ENCODE results near the gene PRR32. TPM values are rescaled to one million over a fixed set of nuclear protein-coding genes. Genes with fewer than 3 reads are reported as not detected.

PRR32 gene
- 0.04 TPM for total RNA-seq (2013)
- polyA plus RNA-seq (not detected), polyA minus RNA-seq (not detected in 2 replicates), total RNA-seq (0 to 0.35 (median 0) reads per million in 11 experiments)

- Mint-ChIP-seq H3K4me1 (no peaks in the 10 kb centered on the region), H3K36me3 (no peaks in the 10 kb centered on the region), H3K9me3 (peaks cover 0 to 4% (median 0%) of the 10 kb centered on the region in 7 donors), H3K27ac (no peak within 1 kb of the TSS), H3K27me3 (ENCODE audit: low read depth in 3 of 3) (no peaks in the 10 kb centered on the region), H3K4me3 (no peak within 1 kb of the TSS)
- H3K36me3 ChIP-seq (replicated peaks in 1 of 2; ENCODE audit: control insufficient read depth in 1 of 2, insufficient read depth in 2 of 2, low read length in 2 of 2), result no peaks in the 10 kb centered on the region
- no peak for TF ChIP-seq CTCF (IDR thresholded peaks at IDR 0.05)
- H3K27me3 ChIP-seq (ENCODE audit: control insufficient read depth in 2 of 2, insufficient read depth in 2 of 2, low read length in 2 of 2), result no peaks in the 10 kb centered on the region
- H3K4me2 ChIP-seq (replicated peaks; ENCODE audit: extremely low read depth, low read length, poor library complexity, severe bottlenecking), result no peak within 1 kb of the TSS
- H3K4me3 ChIP-seq (replicated peaks in 1 of 3; ENCODE audit: low read depth in 2 of 3, low read length in 3 of 3), result no peak within 1 kb of the TSS
- H3K9me3 ChIP-seq (replicated peaks in 1 of 2; ENCODE audit: control insufficient read depth in 1 of 2, insufficient read depth in 1 of 2, low read length in 2 of 2), result peaks cover 0 to 3% of the 10 kb centered on the region in 2 donors
- no peaks in the 10 kb centered on the region for H4K20me1 ChIP-seq (ENCODE audit: insufficient read depth, low read length)
- no peak within 1 kb of the TSS for H3K27ac ChIP-seq (ENCODE audit: low read depth in 1 of 2, low read length in 2 of 2)
- H3K4me1 ChIP-seq (ENCODE audit: control insufficient read depth in 1 of 2, insufficient read depth in 2 of 2, low read length in 2 of 2), result no peaks in the 10 kb centered on the region
- no peak for DNase-seq
- H2AFZ ChIP-seq (ENCODE audit: insufficient read depth, low read depth, low read length, poor library complexity, severe bottlenecking), result no peak within 1 kb of the TSS
- H3K79me2 ChIP-seq (ENCODE audit: insufficient read depth, low read length), result no peaks in the 10 kb centered on the region
- H3K9ac ChIP-seq (ENCODE audit: insufficient read depth, low read length, poor library complexity, severe bottlenecking), result no peak within 1 kb of the TSS
- intact Hi-C loops (cut with micrococcal nuclease), result no loop called here
Observed at GRCh38 chrX:126819429-126819828, at the start of gene PRR32. Gene PRR32, plus strand, starts transcription at chrX:126819729. Its CDS starts 115 bp downstream, at chrX:126819844.

GRCh38 chrX:126770179-126770578, 49.4 kb upstream of the PRR32 start:
- no peak overlapping the region for H3K9ac ChIP-seq (ENCODE audit: insufficient read depth, low read length, poor library complexity, severe bottlenecking)
- H3K79me2 ChIP-seq (ENCODE audit: insufficient read depth, low read length), result no peaks in the 10 kb centered on the region
- H3K4me1 ChIP-seq (ENCODE audit: control insufficient read depth in 1 of 2, insufficient read depth in 2 of 2, low read length in 2 of 2), result no peaks in the 10 kb centered on the region
- no peak for DNase-seq
- no CpG with 5 or more reads among the region's 5 CpGs for WGBS (ENCODE audit: insufficient coverage)
- no peak overlapping the region for H2AFZ ChIP-seq (ENCODE audit: insufficient read depth, low read depth, low read length, poor library complexity, severe bottlenecking)
- no peaks in the 10 kb centered on the region for H3K36me3 Mint-ChIP-seq
- intact Hi-C loops (cut with micrococcal nuclease), result no loop called here
- peaks cover 0 to 7% (median 0%) of the 10 kb centered on the region in 7 donors for H3K9me3 Mint-ChIP-seq
- H3K27ac ChIP-seq (ENCODE audit: low read depth in 1 of 2, low read length in 2 of 2), result no peak overlapping the region
- H3K4me3 Mint-ChIP-seq, result no peak overlapping the region
- peaks cover 0 to 2% (median 0%) of the 10 kb centered on the region in 3 donors for H3K27me3 Mint-ChIP-seq (ENCODE audit: low read depth in 3 of 3)
- no peaks in the 10 kb centered on the region for H3K36me3 ChIP-seq (replicated peaks in 1 of 2; ENCODE audit: control insufficient read depth in 1 of 2, insufficient read depth in 2 of 2, low read length in 2 of 2)
- no peaks in the 10 kb centered on the region for H4K20me1 ChIP-seq (ENCODE audit: insufficient read depth, low read length)
- no peak overlapping the region for H3K27ac Mint-ChIP-seq
- no peaks in the 10 kb centered on the region for H3K4me1 Mint-ChIP-seq
- no peaks in the 10 kb centered on the region for H3K9me3 ChIP-seq (replicated peaks in 1 of 2; ENCODE audit: control insufficient read depth in 1 of 2, insufficient read depth in 1 of 2, low read length in 2 of 2)
- no peaks in the 10 kb centered on the region for H3K27me3 ChIP-seq (ENCODE audit: control insufficient read depth in 2 of 2, insufficient read depth in 2 of 2, low read length in 2 of 2)
- no peak overlapping the region for H3K4me3 ChIP-seq (replicated peaks in 1 of 3; ENCODE audit: low read depth in 2 of 3, low read length in 3 of 3)
- no peak for TF ChIP-seq CTCF (IDR thresholded peaks at IDR 0.05)
- no peak overlapping the region for H3K4me2 ChIP-seq (replicated peaks; ENCODE audit: extremely low read depth, low read length, poor library complexity, severe bottlenecking)
